ENCODE measurements around the gene DYRK3.

The DYRK3 gene

DNA sequence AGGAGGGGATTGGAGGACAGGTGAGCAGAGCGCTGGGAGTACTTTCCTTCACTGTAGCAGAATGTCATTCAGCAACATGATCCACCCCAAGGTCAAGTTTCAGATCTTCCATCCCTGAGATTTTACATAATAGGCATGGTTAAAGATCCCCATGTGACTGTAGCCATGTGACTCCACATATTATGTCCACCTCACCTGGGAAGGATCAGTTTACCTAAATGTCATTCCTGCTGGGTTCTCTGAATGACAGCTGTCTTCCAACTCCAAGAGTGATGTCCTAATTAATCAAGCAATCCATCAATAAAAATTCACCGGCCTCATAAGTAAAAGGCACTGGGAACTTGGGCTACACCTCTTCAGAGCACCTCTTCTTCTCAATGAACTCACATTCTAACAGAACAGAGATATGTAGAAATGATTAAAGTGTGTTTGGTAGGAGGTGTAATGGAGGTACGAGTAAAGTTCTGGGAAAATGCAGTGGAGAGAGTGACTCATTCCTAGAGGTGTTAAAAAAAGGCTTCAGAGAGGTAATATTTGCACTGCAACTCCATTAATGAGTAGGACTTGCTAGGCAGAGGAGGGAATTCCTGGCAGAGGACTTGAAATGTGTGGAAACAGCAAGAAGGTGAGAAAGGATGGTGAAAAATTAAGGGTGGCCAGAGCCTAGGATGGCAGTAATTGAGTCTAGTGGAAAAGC, 27.2 kb downstream of the DYRK3 start:
- no peak for DNase-seq

DNA sequence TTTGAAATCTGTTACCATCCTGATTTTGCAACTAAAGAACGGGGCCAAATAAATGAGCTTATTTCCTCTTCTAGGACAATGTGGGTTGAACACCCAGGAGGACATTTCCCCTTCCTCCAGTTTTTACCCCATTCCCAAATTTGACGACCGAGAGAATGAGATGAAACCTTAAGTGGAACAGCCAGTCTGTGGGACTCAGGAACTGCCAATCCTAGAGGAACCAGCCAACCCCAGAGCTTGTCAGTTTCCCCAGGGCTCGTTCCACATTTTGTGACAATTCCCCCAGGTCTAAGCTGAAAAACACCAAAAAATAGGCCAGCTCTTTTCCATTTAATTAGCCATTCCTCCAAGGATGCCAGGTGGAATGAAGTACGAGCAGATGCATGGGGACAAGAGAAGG, 28.0 kb downstream of the DYRK3 start:
- DNase-seq: no peak

DNA sequence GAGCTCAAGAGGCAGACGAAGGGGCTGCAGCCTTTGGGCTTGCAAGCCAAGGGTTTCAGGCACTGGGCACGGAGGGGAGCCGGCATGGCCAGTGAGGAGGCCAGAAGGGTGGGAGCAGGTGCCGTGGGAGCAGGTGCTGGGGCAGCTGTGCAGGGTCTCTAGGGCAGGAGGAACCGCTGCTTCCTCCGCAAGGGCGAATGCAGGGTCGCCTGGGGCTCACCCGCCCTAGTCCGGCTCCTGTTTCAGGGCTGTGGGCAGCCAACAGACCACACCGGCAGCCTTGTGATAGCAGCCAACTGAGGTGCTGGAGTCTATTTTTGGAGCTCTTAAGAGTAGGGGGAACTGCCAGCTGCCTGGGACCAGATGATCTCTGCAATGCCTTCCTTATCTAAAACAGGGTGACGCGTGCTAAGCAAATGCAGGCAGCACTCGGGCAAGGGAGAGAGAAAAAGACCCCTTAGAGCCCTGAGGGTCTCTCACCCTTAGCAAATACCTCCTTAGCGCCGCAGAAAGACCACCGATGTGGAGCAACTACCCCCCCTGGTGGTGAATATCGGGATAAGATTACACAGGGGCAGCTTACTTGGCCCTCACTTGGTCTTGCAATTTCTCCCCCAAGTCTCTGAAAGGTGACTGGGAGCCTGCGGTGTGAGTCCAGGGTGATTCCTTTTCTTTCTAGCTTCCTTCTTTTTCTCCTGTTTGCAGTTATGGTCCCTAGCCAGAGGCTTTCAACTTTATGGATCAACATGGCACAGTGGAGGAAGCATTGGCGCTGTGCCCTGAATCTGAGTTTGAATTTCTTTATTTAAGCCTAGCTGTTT, 28.7 kb downstream of the DYRK3 start:
- DNase-seq: peak; percentile 91

DNA sequence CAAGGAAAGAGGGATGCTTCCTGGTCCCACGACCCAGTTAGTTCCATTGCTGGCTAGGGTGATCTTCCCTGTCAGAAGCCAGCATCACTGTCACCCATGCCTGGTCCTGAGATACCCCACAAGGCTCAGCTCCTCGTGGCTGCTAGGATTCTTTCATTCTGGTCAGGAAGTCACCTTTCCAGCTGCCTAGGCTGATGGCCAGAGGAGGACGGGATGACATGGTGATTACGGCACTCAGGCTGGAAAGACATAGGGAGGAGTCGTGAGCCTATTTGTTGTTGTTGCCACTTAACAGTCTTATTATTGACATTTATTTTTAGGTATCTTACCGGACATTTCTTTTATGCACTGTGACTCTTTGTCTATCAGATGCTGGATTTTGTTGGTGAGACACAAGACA, 29.4 kb downstream of the DYRK3 start:
- DNase-seq: no peak

DNA sequence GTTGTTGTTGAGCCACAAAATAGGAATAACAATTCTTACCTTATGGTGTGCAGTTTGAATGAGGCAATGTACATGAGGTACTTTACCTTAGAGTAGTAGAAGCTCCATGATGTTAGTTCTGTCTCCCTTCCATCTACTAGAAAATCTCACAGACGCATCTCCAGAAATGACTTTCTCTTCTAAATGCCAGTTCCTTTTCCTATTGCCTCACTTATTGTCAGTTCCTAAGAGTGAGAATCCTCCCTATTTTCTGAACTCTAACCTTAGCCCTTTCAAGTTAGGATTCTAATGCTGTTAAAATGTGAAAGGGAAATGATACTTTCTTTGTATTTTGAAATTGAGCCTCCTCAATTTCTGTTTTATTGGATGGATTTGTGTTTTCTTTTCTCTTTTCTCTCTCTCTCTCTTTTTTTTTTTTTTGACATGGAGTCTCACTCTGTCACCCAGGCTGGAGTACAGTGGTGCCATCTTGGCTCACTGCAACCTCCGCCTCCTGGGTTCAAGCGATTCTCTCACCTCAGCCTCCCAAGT, 30.8 kb downstream of the DYRK3 start:
- no peak for DNase-seq

DNA sequence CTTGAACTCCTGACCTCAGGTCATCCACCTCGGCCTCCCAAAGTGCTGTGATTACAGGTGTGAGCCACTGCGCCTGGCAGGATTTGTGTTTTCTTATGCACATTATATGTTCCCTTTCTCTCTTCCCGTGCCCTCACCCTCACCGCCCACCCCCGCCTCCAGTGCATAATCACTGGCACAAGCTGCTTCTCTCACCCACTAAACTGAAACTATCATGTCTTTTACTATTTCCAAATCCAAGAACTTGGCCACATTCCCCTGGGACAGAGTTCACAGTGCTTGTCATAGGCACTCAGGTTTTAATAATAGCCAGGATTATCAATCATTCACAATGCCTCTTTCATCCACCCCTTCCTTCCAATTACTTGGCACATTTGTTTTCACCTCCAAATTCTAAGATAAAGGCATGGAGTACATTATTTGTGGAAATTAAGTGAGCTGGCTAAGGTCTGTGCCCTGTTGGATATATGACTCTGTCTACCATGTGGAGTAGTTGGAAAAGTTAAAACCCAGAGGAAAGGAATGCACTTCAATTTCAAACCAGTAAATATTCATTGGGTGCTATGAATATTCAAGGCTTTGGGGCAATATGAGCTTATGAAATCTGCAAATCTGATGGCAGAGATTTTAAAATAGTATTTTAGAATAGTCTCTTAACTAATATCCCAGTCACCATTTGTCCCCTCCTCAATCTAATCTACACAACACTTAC, 31.8 kb downstream of the DYRK3 start:
- DNase-seq: no peak

DNA sequence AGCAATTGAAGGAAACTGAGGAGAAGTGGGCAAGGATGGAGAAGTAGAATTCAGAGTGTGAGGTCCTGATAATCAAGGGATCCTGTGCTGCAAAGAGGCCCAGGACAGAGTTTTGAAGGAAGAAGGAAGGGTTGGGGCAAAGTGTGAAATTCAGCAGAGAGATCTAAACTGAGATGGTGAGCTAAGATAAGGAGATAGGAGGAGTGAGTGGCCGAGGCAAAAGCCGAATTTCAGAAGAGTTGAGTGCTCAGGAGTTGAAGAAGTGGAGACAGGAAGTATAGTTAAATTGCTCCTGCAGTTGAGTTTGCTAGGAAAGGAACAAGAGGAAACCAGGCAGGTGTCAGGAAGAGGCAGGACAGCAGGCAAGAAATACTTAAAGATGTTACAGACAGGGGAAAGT, 33.0 kb downstream of the DYRK3 start:
- no peak for DNase-seq

DNA sequence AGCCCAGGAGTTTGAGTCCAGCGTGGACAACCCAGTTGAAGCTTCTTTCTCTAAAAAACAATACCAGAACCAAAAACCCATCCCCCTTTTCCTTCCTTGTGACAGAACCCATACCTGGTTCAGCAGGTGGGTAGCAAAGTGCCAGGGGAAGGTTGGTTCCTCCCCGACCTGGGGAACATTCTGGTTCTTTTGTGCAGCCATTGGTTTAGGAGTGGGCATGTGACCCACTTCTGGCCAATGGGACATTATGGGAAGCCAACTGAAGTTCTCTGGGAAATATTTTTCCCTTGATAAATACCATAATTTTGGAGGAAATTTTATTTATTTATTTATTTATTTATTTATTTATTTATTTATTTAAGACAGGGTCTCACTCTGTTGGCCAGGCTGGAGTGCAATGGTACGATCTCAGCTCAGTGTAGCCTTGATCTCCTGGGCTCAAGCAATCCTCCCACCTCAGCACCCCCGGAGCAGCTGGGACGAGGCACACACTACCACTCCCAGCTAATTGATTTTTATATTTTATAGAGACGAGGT, 33.6 kb downstream of the DYRK3 start:
- DNase-seq: no peak

DNA sequence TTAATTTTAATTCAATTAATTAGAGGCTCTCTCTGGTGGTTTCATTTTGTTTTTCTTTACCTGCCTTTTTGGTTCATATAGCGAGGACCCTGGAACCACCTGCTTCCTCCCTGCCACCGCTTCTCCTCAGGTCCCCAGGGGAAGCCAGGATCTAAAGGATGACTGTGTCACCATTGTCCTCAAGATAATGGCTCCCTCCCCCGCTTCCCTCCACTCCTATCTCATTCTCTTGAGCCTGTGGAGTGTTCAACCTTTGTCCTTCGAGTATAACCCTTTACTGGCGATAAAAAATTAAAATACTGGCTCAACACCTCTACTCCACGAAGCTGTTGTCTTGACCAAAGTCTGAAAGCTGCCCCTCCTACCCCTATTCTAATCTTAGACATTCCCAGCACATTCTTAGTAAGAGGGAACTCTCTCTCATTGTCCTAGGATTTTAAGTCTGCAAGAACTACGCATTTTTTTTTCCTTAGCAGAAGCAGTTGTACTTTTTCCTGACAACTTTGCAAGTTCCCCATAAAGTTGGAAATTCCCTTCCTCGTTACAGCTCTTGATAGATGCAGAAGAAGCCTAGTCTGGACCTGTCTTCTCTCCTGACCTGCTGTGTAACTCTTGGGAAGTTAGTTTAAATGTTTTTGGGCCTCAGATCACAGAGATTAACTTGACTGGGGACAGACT, 36.8 kb downstream of the DYRK3 start:
- DNase-seq: no peak

DNA sequence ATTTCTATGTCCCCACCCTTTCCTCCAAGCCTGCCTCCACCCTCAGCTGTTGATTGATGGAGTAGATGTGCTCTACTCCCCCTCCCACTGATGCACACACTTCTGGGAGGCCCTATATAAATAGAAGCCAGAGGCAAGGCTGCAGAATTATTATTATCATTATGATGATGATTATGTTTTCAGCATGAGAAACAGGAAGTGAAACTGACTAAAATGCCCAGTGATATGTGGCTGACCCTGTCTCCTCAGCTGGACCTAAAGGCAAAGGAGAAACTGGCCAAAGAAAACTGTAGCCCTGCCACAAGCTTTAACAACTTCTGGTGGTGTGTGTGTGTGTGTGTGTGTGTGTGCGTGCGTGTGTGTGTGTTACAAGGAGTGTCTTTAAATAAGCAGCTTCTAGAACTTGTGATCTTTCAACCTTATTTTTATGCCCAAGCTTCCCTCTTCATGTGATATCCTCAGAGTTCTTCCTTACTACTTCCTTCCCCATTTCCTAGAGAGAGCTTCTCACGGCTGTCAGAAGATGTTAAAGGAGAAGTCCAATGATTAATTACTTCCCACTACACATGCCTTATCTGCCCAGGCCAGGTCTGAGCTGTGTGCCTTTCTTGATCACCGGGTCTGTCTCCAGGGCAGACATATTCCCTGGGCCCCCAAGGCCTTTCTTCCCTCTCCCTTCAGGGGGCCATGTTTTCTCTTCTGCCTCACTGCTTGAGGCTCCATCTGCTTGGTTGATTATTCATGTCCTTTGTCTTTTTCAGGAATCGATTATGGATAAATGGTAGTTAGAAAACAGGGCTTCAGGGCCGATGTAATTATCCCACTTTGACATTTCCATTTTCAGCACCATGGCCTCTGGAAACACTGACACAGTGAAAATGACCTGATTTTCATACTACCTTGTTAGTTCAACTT, 37.8 kb downstream of the DYRK3 start:
- DNase-seq: no peak

DNA sequence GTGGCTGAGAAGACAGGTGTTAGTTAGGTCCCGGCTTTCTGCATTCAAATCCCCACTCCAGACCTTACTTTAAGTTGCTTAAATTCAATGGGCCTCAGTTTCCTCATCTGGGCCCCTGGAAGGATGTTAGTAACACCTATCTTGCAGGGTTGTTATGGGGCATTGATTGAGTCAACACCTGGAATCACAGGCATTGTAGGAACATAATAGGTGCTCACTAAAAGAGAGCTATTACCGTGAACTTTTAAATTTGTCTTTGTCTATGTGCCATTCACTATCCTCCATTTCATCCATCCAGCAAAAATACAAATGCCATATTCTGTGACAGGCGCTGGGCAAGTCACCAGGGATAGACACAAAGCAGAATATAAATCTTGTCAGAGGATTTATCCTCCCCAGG, 38.9 kb downstream of the DYRK3 start:
- DNase-seq: no peak

DNA sequence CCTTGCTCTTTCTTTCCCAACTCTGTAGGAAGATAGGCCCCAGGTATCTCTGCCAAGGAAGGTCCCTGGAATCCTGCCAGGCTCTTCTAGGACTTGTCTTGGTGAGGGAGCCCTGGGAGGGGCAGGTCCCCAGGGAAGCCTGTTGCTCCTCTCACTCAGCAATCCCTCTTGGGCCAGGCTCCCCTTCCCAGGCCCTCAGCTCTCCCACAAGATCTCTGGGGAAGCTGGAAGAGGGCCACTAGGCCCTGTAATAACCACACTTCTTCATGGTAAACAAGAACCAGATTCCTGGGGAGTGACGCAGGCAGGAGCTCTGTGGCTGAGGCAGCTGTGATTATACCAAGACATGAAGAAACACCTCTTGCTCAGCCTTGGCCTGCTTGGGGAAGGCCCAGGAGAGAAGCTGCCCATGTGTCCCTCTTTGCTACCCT, 39.4 kb downstream of the DYRK3 start:
- peak; percentile 50 for DNase-seq

DNA sequence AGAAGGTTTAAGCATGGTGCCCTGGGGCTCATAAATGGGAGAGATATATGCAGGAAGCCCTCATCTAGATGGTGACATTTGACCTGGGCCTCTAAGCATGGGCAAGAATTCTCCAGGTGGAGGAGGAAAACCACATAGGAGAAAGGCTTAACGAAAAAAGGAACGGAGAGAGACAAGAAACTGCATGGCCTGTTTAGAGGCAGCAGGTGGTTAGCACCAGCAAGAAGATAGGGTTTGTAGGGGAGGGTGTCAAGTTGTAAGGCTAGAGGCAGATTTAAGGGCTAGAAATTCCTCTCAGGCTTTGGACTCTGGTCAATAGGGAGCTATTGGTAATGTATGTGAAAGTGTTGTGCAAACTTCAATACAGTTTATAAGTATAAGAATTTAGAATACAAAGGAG, 41.2 kb downstream of the DYRK3 start:
- no peak for DNase-seq

DNA sequence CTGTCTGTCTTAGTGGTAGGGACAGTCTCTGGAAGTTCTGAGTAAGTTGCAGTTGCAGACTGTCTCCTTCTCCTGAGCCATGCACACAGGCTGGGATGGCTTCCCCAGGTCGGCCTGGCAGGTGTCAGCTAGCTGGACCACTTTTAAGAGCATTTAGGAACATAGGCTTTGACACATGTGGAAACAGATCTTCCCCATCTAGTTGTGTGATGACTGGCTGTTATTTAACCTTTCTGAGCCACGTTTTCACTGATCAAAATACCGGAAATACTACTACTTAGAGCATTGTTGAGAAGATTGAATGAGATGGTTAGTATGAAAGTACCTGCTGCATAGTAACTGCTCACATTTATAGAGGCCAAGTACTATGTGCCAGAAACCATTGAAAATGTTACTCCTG, 43.2 kb downstream of the DYRK3 start:
- DNase-seq: no peak

DNA sequence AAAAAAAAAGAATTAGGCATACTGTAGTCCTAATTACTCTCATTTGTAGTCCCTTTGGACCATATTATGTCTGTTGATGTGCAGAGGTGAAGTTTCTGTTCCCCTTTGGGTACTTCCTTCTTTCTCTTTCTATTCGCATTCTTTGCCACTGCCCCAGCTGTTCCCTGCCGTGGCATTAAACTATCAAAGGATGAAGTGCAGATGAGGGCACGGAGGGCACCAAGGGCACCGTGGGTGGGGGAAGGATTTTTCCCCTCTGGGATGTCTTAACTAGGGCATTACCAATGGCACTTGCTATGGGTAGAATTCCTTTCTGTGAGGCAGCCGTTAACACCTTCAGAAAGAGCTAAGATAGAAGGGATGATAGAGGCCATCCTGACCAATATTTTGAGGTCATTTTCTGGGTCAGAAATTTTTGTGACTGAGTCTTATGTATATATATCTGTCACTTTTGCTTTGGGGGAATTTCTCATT, 44.4 kb downstream of the DYRK3 start:
- no peak for DNase-seq

DNA sequence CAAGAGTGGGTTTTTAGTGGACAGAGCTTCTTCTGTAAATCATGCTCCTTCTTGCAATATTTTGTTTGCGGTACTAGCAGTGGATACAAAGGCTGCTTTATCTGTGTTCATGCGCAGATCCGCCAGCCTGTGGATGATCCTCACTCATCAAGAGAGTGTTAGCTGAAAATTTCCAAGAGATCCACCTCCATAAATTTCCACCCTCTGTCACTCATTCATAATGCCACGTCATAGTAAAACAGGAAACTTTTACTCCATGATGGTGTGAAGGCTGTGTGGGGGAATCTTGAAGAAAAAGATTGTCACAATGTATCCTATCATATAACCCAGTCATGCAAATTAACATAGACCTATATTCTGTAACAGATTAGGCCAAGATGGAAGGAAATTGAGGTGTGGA, 44.9 kb downstream of the DYRK3 start:
- no peak for DNase-seq

DNA sequence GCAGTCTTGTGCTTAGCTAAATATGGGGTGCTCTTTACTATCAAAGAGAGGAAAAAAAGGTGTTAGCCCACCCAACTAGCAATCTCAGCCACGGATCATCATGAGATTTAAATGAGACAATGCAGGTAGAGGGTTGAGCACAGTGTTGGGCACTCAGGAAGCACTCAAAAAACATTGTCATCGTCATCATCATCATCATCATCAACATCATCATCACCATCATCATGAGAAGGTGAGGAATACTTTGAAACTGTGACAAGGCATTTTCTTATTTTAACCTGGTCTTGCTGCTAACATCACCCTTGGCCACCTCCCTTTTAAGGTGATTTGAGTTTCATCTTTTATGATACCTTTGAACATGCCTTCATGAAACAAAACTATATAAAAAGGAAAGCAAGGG, 46.0 kb downstream of the DYRK3 start:
- DNase-seq: no peak

DNA sequence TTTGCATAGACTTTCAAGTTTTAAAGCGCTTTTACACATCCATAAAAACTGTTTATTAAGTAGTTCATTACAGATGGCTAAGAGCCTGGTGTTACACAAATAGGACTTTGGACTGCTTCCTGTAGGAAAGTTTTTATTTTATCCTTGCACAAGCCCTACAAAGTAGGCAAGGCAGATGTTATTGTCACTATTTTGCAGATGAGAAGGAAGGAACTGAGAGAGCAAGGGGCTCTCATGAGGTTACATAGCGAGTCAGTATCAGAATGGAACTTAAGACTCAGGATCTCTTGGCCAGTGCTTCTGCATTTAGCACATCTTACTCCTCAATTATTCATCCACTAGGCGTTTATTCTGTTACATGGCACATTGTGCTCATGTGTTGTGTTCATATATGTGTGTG, 46.8 kb downstream of the DYRK3 start:
- no peak for DNase-seq

DNA sequence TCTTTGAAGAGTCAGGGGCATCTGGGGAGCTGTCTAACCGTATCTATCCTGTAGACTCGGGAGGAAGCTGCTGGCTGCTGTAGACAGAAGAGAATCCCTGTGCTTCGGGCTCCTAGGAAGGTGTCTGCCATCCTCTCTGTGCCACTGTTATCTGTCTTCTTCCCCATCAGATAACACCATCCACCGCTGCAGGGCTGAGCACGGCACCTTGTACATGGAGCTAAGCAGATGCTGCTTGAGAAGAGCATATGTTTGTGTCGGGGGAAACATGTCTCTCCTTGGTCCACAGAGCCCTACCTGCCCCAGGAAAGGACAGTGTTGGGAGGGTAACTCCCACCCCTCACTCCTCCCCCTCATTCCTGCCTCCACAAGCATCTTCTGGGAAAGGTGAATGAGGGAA, 48.0 kb downstream of the DYRK3 start:
- no peak for DNase-seq

DNA sequence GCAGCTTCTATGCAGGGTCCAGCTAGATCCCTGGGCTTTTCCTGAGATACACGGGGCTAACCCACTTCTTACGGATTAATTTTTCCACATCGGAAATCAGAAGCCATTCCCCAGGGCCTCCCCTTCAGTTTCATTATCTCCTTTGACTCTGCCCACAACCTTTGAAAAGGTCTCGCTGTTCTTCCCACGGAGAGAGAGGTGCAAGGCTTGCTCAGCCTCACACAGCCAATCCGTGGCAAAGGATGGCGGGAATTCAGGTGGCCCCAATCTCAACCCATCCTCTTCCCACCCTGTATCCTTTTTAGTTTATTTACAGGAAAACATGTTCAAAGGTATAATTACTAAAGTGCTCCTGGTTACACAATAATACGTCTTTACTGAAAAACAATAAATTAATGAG, 48.7 kb downstream of the DYRK3 start:
- no peak for DNase-seq

Data from NCI-H82 (cell line).